Fibroblast of peridontal ligament (primary cell): ENCODE measurements around the gene ARHGEF7.

Experiments
- DNase-seq: peaks from one replicate; pipeline ENCODE4 v3.0.0-alpha.2; 2010; ENCODE audit errors: extremely low read depth

The ARHGEF7 gene

DNA sequence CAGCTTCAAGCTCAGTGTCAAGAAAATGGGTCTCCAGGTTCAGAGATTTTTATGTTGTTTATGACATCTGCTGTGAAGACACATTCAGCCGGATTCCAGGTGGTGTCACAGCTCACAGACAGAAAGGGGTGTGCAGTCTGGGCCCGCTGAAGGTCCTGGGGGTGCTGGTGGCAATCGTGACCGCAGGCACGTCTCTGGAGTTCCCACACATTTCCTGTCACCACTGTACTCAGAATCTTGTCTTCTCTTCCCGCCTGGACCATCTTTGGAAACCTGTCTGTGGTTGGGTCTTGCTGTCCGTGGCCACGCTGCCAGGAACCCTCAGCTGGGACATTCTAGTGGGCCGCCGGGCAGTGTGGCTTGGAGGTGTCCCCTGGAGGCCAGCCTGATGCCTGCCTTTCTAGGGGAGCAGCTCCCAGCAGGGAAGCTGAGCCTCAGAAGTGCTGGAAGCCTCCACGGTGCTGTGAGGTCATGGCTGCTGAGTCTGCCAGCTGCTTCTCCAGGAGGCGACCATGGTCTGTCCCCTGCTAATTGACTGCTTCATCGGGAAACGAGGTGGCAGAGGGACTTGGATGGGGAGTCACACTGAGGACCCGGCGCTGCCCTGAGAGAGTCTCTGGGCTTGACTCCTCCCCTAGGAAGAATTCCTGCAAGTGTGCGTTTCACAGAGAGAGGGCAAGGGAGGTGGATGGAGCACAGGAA is 209.0 kb downstream of the ARHGEF7 start:
- DNase-seq: no peak

DNA sequence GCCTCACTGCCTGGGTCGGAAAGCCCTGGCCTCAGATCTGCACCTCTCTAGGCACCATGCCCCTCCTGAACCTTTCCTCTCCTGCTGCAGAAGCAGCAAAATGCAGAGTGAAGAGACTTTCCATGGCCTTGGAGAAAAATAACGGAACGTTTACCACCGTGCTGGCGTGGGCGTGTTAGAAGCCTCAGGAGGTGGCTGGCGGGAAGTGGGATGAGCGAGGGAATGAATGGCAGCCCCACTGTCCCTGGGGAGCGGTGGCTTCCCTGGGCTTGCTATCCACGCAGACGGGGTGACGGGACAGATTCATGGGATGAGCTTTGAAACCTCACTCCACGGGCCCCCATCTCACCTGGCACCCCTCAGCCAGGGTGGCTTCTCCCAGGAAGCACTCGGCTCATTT is 209.6 kb downstream of the ARHGEF7 start:
- no peak for DNase-seq

DNA sequence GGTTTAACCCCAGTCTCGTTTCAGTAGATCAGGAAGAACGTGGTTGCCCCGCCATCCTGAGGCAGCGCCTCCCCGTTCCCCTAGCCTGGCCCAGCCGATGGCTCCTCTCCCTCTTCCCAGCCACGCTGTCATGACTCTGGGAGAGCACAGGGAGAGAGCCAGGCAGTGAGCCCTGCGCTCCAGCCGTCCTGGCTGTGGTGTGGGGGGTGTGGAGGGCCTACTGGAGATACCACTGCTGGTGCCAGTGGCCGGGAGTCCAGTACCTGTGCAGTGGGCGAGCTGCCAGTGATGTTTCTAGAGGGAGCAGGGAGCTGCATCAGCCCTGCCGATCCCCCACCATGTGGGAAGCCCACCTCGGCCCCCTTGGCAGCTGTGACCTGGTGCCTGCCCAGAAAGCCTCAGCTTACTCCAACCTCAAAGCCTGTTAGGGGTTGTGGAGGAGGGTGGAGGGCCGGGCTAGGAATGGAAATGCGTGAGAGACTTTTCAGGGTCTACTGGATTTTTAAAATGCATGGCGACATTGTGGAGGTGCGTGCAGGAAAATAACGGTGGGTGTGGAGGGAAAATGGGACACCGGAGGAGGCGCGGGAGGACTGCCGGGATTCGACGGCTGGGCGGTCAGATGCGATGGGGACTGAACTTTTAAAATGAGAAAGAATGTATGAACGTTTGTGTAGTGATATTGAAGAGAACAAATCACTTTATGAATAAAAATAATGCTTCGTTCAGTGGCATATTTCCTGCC is 210.2 kb downstream of the ARHGEF7 start:
- no peak for DNase-seq

DNA sequence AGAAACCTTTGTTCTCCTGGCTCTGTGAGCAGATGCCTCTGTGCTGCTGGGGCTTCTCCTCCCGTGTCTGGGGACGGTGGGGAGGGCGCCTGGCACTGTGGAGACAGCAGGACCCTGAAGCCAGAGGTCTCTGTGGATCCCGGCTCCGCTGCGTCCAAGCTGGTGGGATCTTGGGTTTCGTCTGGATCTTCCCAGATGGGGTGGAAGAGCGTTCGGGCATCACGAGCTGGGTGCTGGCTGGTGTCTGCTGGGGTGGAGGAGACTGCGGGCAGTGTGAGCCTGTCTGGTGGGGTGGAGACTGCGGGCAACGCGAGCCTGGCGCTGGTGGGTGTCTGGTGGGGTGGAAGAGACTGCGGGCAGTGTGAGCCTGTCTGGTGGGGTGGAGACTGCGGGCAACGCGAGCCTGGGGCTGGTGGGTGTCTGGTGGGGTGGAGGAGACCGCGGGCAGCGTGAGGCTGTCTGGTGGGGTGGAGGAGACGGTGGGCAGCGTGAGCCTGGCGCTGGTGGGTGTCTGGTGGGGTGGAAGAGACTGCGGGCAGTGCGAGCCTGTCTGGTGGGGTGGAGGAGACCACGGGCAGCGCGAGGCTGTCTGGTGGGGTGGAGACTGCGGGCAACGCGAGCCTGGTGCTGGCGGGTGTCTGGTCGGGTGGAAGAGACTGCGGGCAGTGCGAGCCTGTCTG is 211.0 kb downstream of the ARHGEF7 start:
- no peak for DNase-seq

DNA sequence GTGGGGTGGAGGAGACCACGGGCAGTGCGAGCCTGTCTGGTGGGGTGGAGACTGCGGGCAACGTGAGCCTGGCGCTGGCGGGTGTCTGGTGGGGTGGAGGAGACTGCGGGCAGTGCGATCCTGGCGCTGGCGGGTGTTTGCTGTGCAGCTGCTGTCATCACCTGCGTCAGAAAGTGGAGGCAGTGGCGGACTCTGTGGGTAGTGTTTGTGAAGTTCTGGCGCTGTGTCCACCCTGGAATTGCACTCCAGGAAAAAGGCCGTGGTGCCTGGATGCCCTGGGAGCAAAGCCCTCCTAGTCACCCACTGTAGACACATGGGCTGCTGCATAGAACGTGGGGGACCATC is 211.5 kb downstream of the ARHGEF7 start:
- DNase-seq: no peak

DNA sequence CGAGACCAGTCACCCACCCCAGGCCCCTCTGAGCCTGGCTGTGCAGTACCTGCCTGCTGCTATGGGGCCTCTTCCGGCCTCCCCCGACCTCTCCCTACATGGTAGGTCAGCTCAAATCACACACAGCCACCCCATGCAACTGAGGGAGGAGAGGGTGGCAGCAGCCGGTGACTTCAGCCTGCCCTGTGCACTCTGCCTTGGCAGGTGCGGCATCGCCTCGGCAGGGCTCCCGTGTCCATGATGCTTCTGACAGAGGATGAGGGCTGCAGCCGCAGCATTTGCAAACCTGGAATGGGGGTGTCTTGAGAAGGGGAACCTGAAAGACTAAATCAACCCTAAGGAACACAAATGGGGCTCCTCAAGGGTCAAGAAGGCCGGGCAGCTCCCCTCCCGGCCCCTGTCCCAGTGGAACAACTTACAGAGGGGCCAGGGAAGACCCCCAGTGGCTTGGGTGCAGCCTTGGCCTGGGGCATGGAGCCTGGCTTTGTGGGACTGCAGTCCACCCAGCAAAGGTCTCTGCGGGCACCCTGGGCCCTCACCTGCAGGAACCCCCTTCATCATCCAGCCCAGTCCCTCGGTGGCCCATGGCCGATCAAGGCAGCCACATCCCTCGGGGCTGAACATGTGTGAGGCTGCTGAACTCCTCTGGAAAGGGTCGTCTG is 212.0 kb downstream of the ARHGEF7 start:
- no peak for DNase-seq

DNA sequence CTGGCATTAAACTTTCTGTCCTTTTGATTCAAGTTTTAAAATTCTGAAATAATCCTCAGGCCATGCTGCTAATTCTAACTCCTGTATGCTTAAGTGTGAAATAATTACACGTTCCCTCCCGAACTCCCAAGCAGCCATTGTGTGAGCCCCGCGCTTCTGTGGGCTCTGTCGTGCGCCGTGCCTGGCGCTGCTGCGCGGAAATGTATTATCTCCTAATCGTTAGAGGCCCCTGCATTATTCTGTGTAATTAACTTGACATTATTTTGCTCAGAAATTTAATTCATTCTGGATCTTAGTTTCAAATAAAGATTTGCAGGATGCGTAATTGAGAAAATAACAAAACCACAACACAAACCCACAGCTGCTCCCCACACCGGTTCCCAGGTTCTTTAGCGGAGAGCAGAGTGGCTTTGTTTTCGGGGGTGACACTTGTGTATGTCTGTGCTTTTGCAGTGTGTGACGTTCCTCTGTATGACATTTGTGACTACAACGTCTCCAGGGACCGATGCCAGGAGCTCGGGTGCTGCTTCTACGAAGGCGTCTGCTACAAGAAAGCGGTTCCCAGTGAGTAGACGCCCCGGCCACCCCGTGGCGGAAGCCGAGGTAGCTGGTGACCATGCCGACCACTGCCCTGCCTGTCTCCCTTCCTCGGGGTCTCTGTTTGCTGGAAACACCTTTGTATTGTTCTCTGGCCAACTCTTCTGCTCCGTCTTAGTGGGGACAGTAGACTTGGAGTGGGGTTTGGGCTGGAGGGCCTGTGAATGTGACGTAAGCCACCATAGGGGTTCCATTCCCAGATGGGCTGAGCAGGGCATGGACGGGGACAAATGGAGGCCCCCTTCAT is 212.8 kb downstream of the ARHGEF7 start:
- no peak for DNase-seq

DNA sequence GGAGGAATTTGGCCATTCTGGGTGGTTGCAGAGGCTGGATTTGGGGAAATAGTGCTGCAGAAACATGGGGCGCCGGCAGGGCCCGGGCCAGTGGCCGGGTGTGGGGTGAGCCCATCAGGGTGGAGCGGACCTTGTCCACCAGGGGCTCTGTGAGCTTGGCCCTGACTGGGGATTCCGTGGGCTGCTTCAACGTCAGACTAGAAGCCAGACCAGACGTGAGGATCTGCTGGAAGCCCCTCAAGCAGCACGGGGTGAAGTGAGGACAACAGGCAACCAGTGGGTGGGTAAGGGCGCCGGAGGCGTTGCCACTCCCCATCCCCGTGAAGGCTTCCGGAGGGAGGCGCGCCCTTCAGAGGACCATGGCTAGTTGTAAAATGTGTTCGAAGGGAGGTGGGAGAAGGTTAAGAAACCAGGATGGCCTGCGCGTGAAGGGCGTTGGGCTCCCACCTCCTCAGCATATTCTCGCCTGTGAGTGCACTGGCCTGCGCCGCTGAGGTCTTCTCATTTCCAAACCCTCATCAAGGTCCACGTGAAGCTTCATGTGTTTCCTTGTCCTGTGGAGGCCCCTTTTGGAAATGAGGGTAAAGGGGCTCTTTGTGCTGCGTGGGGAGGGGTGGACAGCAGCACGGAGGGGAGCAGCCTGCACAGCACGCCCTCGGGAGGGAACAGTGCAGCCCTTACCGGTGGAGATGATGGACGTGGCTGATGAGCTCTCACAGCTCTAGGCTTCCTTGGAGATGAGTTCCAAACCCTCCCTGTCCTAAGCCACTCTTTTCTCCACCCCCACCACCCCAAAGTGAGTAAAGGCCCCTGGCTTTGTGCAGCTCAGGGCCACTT is 213.7 kb downstream of the ARHGEF7 start:
- DNase-seq: no peak

DNA sequence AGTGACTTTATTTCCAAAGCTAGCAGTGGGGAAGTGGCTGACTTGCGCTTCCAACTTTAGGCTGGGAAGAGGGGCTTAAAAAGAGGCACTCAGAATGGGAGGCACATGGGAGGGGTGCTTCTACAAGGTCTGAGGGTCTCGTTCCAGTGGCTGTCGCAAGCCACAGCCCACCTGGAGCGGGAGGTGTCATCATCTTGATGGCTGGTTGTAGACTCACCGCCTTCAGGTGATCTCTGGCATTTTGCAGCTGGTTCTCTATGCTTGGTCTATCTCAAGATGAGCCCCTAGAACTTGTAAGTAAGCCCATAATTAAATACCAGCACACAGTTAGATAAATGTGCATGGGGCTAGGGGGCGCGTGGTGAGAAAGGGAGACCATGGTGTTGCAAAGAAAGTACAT is 214.5 kb downstream of the ARHGEF7 start:
- DNase-seq: no peak

DNA sequence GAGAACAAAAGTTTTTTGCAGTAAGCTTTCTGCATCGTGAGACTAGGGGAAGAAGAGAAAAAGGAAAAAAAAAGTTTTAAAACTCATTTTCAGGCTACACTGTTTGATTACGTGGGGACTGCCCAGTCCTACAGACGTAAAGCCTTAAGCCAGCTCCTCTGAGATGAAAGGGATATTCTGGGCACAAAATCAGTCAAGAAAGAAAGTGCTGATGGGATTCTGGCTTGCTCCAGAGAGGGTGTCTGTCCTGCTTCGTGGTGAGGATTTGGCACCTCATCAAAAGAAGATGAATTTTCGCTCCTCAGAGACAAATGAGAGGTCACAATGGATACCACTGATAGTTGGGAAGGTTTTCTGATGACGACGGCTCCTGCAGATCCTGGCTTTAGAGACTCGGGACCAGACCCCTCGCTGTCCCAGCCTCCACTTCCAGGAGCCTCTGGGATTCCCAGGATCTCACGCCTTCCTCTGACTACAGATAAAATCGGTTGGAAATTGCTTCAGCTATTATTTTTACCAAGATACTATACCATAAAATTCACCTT is 215.0 kb downstream of the ARHGEF7 start:
- DNase-seq: no peak

DNA sequence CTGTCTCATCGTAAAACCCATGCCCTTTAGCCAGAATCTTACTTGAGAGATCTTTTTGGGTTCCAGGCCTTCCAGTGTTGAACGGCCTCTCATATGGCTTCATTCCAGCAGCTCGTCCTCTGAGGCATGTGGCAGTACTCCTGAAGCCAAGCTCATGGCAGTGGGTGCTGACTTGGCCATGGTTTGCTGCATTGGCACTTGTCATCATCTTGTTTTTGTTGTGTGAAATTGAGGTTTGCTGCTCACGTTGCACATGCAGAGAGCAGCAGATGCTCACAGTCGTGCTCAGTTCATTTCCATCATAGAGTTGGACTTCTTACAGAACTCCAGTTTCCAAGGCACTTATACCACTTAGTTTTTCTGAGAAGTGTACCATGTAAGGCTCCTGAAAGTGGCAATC is 220.2 kb downstream of the ARHGEF7 start:
- no peak for DNase-seq

DNA sequence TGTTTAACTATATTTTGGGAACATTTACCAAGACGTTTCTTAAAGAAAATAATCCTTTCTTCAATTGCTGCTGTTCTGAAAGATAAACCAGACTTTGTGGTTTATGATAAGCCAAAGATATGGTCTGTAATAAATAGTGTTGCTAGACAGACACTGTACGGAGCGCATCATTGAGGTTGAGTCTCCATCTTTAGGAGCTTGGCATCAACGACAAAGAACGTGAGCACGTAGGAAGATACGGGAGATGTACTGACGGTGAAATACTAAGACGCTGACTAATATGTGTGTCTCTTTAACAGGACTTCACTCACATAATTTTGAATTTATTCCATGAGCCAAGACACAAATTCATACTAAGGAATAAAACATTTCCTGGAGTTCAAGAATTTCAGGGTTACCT is 221.6 kb downstream of the ARHGEF7 start:
- DNase-seq: no peak

DNA sequence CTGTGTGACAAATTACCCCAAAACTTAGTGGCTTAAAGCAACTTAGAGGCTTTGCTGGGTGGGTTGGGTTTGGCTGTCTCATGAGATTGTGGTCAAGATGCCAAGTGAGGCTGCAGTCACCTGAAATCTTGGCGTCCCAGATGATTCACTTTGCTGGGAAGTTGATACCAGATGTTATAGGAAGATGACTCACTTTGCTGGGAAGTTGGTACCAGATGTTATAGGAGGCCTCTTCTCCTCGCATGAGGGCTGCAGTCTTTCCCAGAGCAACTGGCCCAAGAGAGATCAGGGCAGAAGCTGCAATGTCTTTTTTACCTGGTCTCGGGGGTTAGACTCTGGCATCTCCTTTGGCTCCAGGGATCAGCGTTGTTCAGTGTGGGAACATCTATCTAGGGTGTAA is 222.1 kb downstream of the ARHGEF7 start:
- DNase-seq: peak; percentile 91

DNA sequence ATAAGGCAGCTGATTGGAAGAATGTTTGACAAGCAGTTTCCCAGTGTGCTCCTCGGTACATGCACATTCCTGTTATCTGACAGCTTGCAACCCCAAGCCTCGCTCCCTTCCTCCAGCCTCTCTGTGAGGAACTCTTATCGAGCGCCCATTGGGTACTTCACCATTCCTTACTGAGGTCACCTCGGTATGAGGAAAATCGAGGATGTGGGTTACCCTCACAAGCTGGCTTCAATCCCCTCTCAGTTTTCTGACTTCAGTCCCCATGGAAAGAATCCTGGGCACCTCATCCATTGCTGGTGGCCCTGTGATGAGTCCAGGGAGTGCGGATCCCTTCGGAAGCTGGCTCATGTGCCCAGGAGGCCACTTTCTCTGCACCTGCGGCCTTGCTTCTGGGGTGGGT is 222.6 kb downstream of the ARHGEF7 start:
- DNase-seq: peak; percentile 2

DNA sequence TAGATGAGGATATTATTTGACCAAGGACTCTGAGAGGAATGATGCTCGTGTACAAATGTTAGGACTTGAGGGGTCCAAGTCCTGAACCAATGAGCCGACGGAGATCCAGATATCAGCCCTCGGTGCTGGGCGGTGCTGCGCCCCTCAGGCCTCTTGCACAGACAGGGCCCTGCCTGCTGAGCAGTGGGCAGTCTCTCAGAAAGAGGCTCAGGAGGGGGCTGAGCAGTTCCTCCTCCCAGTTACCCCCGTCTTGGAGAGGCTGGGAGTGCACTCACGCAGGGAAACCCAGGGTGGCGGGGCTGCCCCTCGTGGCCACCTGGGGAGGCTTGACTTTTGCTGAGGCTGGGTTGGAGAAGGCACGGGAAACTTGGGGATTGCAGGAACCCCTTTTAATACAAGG is 223.7 kb downstream of the ARHGEF7 start:
- DNase-seq: no peak

DNA sequence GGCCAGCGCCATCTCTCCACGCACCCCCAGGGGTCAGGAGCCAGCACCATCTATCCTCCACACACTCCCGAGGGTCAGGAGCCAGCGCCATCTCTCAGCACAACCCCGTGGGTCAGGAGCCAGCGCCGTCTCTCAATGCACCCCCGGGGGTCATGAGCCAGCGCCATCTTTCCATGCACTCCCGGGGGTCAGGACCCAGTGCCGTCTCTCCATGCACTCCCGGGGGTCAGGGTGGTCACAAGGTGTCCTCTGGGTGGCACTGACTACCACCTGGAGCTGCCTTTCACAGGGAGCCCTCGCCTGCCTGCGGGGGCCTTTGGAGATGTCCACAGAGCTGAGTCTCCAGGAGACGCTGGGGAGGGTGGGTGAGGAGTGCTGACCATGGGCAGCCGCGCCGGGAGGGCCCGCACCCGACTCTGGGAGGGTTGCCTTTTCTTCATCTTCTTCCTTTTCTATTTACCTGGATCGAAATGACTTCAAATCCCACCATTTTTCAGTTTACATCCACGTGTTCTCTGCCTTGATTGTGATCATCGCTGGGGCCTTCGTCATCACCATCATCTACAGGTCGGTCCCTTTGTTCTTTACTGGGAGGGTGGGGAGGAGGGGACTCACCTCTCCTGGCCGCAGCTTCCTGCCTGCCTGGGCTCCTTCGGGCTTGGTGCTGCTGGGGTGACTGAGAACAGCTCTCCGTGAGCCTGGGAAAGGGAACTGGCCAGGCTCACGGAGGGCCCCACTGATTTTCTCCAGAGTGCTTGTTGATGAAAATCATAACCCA is 224.4 kb downstream of the ARHGEF7 start:
- no peak for DNase-seq

DNA sequence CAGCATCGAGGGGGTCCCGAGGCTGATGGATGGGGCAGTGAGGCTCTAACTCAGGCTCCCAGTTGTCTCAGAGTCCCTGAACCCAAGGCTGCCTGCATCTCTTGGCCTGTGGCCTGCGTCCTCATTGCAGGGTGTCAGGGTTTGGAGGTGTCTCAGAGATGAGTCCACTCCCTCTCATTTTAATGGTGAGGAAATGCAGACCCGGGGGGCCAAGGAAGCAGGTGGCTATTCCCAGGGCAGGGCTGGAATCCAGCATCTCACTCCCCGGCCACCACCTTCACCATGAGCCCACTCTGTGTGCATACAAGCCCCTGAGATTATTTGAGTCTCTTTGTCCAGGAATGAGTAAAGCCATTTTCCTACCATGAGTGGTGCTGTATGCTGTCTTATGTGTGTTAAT is 226.8 kb downstream of the ARHGEF7 start:
- DNase-seq: no peak

DNA sequence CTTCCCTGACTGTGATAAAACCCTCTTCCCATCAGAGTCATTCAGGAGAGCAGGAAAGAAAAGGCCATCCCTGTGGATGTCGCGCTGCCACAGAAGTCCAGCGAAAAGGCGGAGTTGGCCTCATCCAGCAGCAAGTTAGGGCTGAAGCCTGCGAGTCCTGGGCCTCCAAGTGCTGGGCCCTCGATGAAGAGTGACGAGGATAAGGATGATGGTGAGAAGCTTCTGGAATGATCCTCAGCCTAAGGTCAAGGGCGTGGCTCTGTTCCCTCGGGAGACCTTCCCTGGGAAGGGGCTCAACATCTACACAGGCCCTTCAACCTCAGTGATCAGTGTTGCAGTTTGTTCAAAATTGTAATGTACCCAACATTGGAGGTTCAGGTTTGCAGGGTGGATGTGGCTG is 227.6 kb downstream of the ARHGEF7 start:
- DNase-seq: no peak

DNA sequence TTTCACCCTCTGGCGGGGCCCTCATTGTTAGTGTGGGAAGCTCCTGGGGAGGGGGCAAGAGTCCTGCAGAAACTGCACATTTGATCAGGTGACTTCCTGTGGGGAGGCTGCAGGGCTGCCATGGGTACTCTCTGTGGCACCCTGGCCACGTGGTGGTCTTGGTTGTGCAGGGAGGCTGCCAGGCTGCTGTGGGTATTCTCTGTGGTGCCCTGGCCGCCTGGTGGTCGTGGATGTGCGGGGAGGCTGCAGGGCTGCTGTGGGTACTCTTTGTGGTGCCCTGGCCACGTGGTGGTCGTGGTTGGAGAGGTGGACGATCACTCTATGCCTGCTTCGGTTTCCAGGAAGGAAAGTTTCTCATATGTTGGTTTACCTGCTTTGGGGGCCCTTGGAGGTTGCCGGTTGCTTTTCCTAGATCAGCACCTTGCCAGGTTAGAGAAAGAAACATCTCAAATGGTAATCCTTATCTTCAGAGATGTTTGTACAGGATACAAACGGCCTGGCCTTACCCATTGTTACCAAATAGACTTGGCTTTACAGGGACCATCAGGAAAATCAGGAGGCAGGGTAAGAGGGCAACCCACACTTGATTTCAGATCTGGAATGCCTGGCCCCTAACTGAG is 228.2 kb downstream of the ARHGEF7 start:
- DNase-seq: no peak
